Measurements from ENCODE around the gene LIMD2.
"Not testable (repeated sequence)": the region's sequence is repeated elsewhere in the genome, so short reads cannot be mapped to it uniquely, and the experiment has no call there.

LIMD2 gene

GRCh38 chr17:63699638-63700527 lies at the start of gene LIMD2:
Gene LIMD2, minus strand, starts transcription at chr17:63700125. Its CDS starts 827 bp downstream, at chr17:63699298.
- peak; percentile 77 for DNase-seq (ENCODE audit: low read depth)

DNA sequence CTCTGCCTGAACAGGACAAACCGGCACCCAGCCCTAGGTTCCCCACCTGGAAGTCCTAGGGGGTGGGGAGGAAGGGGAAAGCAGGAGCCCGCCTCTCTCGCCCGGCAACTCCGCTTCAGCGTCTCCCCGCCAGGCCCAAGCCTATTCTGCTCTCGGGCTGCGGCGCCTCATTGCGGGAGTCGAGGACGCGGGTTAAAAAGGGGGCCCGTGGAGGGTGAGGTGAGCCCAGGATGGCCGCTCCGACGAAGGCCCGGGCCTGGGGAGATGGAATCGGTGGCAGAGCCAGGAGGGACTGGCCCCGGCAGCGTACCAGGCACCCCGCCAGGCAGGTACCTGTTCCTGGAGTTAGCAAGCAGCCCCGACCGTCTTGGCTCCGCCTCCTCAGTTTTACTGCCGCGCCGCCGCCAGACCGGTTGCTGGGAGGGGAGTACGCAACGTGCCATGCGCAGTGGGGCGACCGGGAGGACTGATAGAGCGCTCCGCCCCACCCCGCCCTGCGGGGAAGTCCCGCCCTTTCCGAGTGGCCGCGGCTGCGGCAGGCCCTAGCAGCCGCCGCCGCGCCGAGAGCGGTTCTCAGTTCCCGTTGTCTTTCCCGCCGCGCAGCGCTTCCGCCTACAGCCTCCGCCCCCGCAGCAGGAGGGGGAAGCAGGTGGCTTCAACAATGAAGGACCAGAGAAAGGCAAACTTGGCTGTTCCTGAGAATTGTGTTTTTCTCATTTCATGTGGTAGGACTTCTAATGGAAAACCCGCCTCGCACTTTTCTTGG lies 41.7 kb upstream of the LIMD2 start, which contains the start of gene STRADA:
Gene STRADA, minus strand, starts transcription at position 392 of the 766 bp plus-strand sequence. CDS start 13,430 bp downstream, outside the sequence.
- DNase-seq (ENCODE audit: low read depth) = peak; percentile 97

DNA sequence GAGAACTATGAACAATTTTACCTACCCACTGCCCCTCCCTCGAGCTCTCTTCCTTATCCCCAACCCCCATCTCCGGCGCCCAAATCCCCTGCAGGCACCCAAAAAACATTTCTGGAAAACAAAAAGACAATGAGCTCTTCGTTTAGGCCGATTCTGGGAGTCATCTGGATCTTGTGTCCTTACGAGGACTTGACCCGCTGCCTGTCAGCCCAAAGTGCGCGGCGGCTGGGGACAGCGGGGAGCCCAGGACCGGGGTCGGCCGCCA lies 41.1 kb upstream of the LIMD2 start:
- no peak for DNase-seq (ENCODE audit: low read depth)

DNA sequence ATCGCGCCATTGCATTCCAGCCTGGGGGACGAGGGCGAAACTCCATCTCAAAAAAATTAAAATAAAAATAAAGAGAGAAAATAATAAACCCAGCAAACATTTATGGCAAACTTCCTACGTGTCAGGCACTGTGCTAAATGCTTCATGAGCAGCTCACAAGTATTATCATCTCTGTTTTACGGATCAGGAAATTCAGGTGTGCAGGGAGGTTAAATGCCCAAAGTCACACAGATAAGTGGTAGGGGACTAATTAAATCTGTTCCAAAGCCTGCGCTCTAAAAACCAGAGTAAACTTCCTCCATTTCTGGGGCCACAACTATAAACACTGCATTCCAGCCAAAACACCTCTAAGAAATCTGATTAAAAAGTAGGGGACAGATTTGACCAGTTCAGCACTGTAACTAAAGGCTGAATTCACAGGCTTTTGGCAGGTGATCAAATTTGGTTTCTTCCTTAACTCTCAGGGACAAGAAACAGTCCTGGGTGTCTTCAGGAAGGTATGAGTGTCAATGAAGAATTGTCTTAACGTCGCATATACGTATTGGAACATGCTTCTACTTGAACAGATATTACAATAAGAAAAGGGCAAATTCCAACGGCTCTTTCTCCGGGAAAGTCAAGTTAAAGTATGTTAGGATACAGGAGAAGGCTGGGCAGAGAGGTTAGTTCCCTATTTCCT lies 40.7 kb upstream of the LIMD2 start:
- no peak for DNase-seq (ENCODE audit: low read depth)

DNA sequence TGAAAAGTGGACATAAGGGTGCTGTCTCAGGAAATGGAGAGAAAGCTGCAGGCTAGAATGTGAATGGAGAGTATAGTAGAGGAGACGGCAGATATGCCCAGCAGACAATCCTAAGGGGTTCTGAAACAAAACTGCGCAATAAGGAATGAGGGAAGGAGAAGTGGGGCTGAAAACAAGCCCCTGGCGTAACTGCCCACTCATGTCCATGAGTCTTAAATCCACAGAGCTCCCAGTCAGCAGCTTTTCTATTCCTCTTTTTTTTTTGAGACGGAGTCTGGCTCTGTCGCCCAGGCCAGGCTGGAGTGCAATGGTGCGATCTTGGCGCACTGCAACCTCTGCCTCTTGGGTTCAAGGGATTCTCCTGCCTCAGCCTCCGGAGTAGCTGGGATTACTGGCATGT lies 35.8 kb upstream of the LIMD2 start:
- DNase-seq (ENCODE audit: low read depth) = no peak

DNA sequence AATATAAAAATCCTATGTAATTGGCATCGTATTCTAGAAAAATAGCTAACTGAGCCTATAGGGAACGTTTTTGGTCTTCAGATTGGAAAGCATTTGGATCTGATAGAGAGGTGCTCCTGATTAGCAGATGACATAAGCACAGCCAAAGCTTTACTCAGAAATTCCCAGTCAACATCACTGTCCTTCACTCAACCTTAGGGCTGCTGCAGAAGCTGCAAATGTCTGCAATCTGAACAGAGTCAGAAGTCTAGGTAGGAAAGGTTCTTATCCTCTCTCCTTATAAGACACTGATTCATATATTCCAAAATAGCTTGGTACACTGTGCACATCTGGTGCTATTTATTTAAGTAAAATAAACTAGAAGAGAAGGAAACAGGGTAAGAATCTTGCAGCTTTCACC lies 22.5 kb upstream of the LIMD2 start:
- no peak for DNase-seq (ENCODE audit: low read depth)

DNA sequence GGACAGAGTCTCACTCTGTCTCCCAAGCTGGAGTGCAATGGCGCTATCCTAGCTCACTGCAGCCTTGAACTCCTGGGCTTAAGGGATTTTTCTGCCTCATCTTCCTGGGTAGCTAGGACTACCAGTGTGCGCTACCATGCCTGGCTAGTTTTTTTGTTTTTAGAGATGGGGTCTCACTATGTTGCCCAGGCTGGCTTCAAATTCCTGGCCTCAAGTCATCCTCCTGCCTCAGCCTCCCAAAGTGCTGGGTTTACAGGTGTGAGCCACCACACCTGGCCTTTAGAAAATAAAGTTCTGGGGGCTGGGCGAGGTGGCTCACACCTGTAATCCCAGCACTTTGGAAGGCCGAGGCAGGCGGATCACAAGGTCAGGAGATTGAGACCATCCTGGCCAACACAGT lies 20.3 kb upstream of the LIMD2 start:
- DNase-seq (ENCODE audit: low read depth) = not testable (repeated sequence)

DNA sequence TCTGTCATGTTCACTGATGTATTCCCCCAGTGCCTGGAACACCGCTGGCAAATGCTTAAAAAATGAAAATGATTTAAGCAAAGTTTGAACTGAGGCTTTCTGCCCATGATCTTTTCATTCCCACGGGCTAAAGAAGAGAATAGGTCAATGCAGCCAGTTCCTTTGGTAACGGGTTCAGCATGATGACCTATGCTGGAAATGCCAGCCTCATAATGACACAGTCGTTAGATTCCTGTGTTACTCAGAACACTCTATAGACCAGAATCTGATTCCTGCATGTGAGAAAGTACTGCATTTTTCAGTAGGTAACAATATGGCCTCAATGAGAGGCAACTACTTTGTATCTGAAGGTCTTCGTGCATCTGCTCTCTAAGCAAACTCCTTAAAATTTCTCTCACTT lies 19.1 kb upstream of the LIMD2 start:
- no peak for DNase-seq (ENCODE audit: low read depth)

- DNase-seq (ENCODE audit: low read depth) = no peak
Observed at GRCh38 chr17:63716426-63716825, 16.5 kb upstream of the LIMD2 start.

GRCh38 chr17:63714550-63715277 lies 14.8 kb upstream of the LIMD2 start:
- no peak for DNase-seq (ENCODE audit: low read depth)

GRCh38 chr17:63709110-63709509 lies 9.2 kb upstream of the LIMD2 start:
- DNase-seq (ENCODE audit: low read depth) = no peak

GRCh38 chr17:63707151-63707550 lies 7.2 kb upstream of the LIMD2 start:
- no peak for DNase-seq (ENCODE audit: low read depth)

GRCh38 chr17:63706336-63707082 lies 6.6 kb upstream of the LIMD2 start:
- no peak for DNase-seq (ENCODE audit: low read depth)

GRCh38 chr17:63705657-63706056 lies 5.7 kb upstream of the LIMD2 start:
- no peak for DNase-seq (ENCODE audit: low read depth)

- DNase-seq (ENCODE audit: low read depth) = no peak
Observed at GRCh38 chr17:63704836-63705235, 4.9 kb upstream of the LIMD2 start.

DNA sequence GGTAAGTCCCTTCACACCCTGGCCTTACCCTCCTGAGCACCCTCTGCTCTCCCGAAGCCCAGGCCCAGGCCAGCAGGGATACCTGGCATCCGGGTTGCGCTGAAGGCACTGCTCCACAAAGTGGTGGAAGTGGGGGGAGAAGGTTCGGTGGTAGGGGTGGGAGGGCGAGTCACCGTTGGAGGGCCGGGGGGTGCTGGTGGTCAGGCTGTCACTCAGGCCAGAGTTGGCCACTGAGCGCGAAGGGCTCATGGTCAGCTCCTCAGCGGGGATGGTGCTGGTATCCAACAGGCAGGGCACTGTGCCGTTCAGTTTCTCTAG lies 4.3 kb upstream of the LIMD2 start:
- no peak for DNase-seq (ENCODE audit: low read depth)

GRCh38 chr17:63703556-63704258 lies 3.8 kb upstream of the LIMD2 start:
- no peak for DNase-seq (ENCODE audit: low read depth)

DNA sequence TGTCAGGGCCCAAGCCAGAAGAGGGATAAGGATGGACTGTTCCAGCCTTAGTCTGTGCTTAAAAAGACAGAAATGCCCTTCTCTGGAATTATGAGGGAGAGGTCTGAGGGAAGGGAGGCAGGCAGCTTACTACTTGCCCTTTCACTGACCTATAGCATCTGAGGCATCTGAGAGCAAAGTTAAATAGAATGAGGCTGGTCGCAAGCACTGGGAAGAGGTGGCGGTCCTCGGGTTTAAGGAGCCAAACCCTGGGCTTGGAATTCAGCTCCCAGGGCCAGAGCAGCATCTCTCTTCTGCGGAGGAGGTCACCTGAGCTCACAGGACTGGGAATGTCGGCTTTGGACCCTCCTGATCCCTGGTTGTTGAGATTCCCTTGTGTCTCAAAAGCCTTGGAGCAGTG lies 3.1 kb upstream of the LIMD2 start:
- no peak for DNase-seq (ENCODE audit: low read depth)

DNA sequence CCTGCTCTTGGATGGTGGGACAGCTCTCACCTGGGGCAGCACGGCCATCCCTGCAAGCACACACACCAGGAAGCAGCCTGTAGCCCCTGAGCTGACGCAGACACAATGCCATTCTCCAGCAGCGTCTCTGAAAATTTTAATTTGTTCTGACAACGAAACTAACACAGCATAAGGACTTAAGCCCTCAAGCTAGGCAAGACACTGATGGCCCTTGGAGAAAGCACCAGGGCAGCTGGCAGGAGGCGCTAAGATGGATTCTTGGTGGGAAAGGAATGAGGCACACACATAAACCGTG lies 2.7 kb upstream of the LIMD2 start:
- no peak for DNase-seq (ENCODE audit: low read depth)

DNA sequence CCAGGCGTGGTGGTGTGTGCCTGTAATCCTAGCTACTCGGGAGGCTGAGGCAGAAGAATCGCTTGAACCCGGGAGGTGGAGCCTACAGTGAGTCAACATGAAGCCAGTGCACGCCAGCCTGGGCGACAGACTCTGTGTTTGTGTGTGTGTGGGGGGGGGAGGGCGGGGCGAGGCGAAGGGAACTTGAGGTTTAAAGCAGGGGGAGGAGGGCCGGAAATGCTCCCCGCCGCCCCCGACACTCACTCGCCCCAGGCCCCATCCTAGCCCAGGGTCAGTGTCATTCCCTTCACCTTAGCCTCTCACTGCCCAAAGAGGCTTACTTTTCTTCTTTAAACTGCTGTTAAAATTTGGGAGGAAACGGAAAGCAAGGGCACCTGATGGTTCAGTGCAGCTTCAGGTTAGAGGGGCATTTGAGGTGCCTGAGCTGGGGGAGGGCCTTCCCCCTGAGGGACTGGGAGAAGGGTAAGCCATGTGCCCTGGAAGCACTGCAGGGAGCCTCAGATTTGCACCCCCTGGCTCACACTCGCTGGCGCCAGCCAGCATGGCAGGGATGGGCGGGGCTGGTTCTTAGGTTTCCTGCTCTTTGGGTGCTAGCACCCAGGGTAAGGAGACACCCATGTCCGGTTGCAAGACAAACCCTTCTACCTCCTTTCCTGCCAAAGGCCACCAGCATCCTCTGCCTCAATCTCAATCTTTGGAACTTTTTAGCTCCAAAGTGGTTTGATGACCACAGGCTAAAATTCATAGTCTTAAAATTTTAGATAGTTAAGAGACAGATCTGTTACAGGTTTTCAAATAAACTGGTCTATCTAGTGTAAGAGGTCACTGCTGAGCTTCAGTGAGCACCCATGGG lies 2.2 kb upstream of the LIMD2 start:
- DNase-seq (ENCODE audit: low read depth) = peak; percentile 50

Measured in stimulated activated CD8-positive, alpha-beta memory T cell treated with anti-CD3 and anti-CD28 coated beads, Interleukin-15, amount 100 ng/mL, for 1 hour (primary cell).